WTC11 (cell line): ENCODE results near the gene GASK1A. TPM values are rescaled to one million over a fixed set of nuclear protein-coding genes. Genes with fewer than 3 reads are reported as not detected.
A peak's percentile ranks its signal among the peaks of the same experiment; 100 is the strongest.

Source experiments
- ATAC-seq: fragments of 200-7000 bp; cut with Tn5 transposase; 2 replicates; pipeline ENCODE4 v1.10.0; 2021; ENCODE audit warnings: mild to moderate bottlenecking, moderate library complexity
- CTCF ChIA-PET: fragments of 300-600 bp; sonication (Branson Sonifier 250); formaldehyde crosslinking; loops from one replicate; lab custom pipeline; 2021; ENCODE audit warnings: antibody characterized with exemption; lab: Charles Lee
- POLR2A ChIA-PET: fragments of 350-600 bp; sonication (Branson Sonifier 250); formaldehyde crosslinking; loops from one replicate; lab custom pipeline; 2021; ENCODE audit warnings: antibody characterized with exemption; lab: Charles Lee
- DNase-seq: peaks from one replicate; pipeline ENCODE4 v3.0.0; 2021; ENCODE audit warnings: low spot score
- H3K27ac Mint-ChIP-seq: 2 replicates; pipeline ENCODE4 v1.8.0; 2021; ENCODE audit warnings: mixed read lengths
- H3K27me3 Mint-ChIP-seq: 2 replicates; pipeline ENCODE4 v1.8.0; 2021; ENCODE audit warnings: low read depth, mild to moderate bottlenecking, moderate library complexity, mixed read lengths
- H3K36me3 Mint-ChIP-seq: 2 replicates; pipeline ENCODE4 v1.8.0; 2021; ENCODE audit warnings: mixed read lengths
- H3K4me1 Mint-ChIP-seq: 2 replicates; pipeline ENCODE4 v1.8.0; 2022; ENCODE audit warnings: mixed read lengths
- H3K4me3 Mint-ChIP-seq: 2 replicates; pipeline ENCODE4 v1.8.0; 2021; ENCODE audit warnings: mild to moderate bottlenecking, moderate library complexity, mixed read lengths
- H3K9me3 Mint-ChIP-seq: 2 replicates; pipeline ENCODE4 v1.8.0; 2021; ENCODE audit warnings: mixed read lengths
- ATF2 ChIP-seq: sonication (generic); formaldehyde crosslinking; IDR thresholded peaks from 2 replicates; pipeline ENCODE4 v1.8.1; 2022; ENCODE audit warnings: low read depth, missing genetic modification reagents, borderline replicate concordance
- ATF6 ChIP-seq: sonication (generic); formaldehyde crosslinking; IDR thresholded peaks from 2 replicates; pipeline ENCODE4 v1.8.1; 2023; ENCODE audit warnings: mild to moderate bottlenecking, missing genetic modification reagents
- CREM ChIP-seq: sonication (generic); formaldehyde crosslinking; IDR thresholded peaks from 2 replicates; pipeline ENCODE4 v1.8.1; 2022; ENCODE audit warnings: mild to moderate bottlenecking, missing genetic modification reagents, moderate library complexity
- E2F4 ChIP-seq: sonication (generic); formaldehyde crosslinking; IDR thresholded peaks from 2 replicates; pipeline ENCODE4 v1.8.1; 2022; ENCODE audit warnings: low read depth, mild to moderate bottlenecking, moderate library complexity, missing genetic modification reagents, borderline replicate concordance
- IRF1 ChIP-seq: sonication (generic); formaldehyde crosslinking; IDR thresholded peaks from 2 replicates; pipeline ENCODE4 v1.8.0; 2023; ENCODE audit warnings: missing genetic modification reagents
- JAZF1 ChIP-seq: fragments of 250-450 bp; sonication (Bioruptor Pico); IDR thresholded peaks from 2 replicates; pipeline ENCODE4 v1.9.0; 2021; ENCODE audit warnings: moderate library complexity, mild to moderate bottlenecking, inconsistent platforms
- NFATC4 ChIP-seq: fragments of 250-450 bp; sonication (Bioruptor Pico); IDR thresholded peaks from 2 replicates; pipeline ENCODE4 v1.9.0; 2021; ENCODE audit warnings: mild to moderate bottlenecking
- PRDM15 ChIP-seq: sonication (generic); formaldehyde crosslinking; IDR thresholded peaks from 2 replicates; pipeline ENCODE4 v1.8.0; 2022; ENCODE audit warnings: missing genetic modification reagents
- RELA ChIP-seq: sonication (generic); formaldehyde crosslinking; IDR thresholded peaks from 2 replicates; pipeline ENCODE4 v1.8.1; 2022; ENCODE audit warnings: missing genetic modification reagents, mild to moderate bottlenecking, borderline replicate concordance
- SMAD4 ChIP-seq: sonication (generic); formaldehyde crosslinking; IDR thresholded peaks from 2 replicates; pipeline ENCODE4 v1.8.0; 2022; ENCODE audit warnings: mild to moderate bottlenecking, missing genetic modification reagents
- TP53 ChIP-seq: sonication (generic); formaldehyde crosslinking; IDR thresholded peaks from 2 replicates; pipeline ENCODE4 v1.8.1; 2023; ENCODE audit warnings: mild to moderate bottlenecking, missing genetic modification reagents
- ZNF425 ChIP-seq: fragments of 250-450 bp; sonication (Bioruptor Pico); conservative IDR thresholded peaks from 2 replicates; pipeline ENCODE4 v1.9.0; 2021; ENCODE audit warnings: mild to moderate bottlenecking
- total RNA-seq: library from RNA; stranded (reverse); gene quantifications from 3 replicates; pipeline ENCODE4 v1.2.3, GENCODE V29; 2021
- TF ChIP-seq, protein P1 (sequence below): sonication (generic); formaldehyde crosslinking; IDR thresholded peaks from 2 replicates; pipeline ENCODE4 v1.8.1; 2023; ENCODE audit warnings: mild to moderate bottlenecking, missing genetic modification reagents, moderate library complexity
- TF ChIP-seq, protein P2 (sequence below): sonication (generic); formaldehyde crosslinking; IDR thresholded peaks from 2 replicates; pipeline ENCODE4 v1.8.0; 2022; ENCODE audit warnings: mild to moderate bottlenecking, missing genetic modification reagents
- TF ChIP-seq, protein P3 (sequence below): sonication (generic); formaldehyde crosslinking; IDR thresholded peaks from 2 replicates; pipeline ENCODE4 v1.8.1; 2023; ENCODE audit warnings: mild to moderate bottlenecking, missing genetic modification reagents

The GASK1A gene
- total RNA-seq, 1 experiment from 2014 or later = 9.6 TPM

DNA sequence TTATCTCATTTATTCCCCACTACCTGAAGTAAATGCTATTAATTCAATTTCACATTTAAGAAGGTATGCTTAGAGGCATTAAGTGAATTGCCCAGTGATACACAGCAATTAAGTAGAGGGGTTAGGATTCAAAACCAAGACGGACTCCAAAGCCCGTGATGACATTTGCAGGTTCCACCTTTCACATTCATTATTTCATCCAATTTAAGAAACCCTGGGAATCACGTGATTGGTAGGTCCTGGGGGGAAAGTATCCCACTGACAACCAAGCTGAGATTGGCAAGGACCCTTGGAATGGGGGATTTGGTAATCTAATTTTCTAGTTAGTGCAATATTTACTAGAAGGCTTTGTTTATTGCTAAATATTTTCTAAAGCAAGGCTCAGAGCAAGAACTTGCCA is 124.9 kb downstream of the GASK1A start:
- ATAC-seq = no peak
- ChIA-PET CTCF (interaction anchor here (1.7 kb wide), 1 partner anchor 142 kb away, joined by 4 read pairs; no protein-coding TSS in a partner anchor), POLR2A (no interaction called here)
- H3K36me3 Mint-ChIP-seq = no peaks in the 10 kb centered on the region
- H3K4me1 Mint-ChIP-seq = peaks cover 5% of the 10 kb centered on the region
- no peak overlapping the region for H3K4me3 Mint-ChIP-seq
- peaks cover 16% of the 10 kb centered on the region for H3K27me3 Mint-ChIP-seq
- TF ChIP-seq ATF2 (CRISPR knock-in tag) (no peak), PRDM15 (CRISPR knock-in tag) (no peak), NFATC4 (CRISPR knock-in tag) (no peak), ATF6 (CRISPR knock-in tag) (no peak), RELA (CRISPR knock-in tag) (no peak), TP53 (CRISPR knock-in tag) (no peak), SMAD4 (CRISPR knock-in tag) (no peak), E2F4 (CRISPR knock-in tag) (no peak), JAZF1 (CRISPR knock-in tag) (no peak)
- TF ChIP-seq, protein P1, sequence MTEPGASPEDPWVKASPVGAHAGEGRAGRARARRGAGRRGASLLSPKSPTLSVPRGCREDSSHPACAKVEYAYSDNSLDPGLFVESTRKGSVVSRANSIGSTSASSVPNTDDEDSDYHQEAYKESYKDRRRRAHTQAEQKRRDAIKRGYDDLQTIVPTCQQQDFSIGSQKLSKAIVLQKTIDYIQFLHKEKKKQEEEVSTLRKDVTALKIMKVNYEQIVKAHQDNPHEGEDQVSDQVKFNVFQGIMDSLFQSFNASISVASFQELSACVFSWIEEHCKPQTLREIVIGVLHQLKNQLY = no peak
- TF ChIP-seq, protein P2, sequence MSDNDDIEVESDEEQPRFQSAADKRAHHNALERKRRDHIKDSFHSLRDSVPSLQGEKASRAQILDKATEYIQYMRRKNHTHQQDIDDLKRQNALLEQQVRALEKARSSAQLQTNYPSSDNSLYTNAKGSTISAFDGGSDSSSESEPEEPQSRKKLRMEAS (CRISPR knock-in tag) = no peak
- no peaks in the 10 kb centered on the region for H3K9me3 Mint-ChIP-seq
- H3K27ac Mint-ChIP-seq = no peak overlapping the region
- no peak for DNase-seq

- Mint-ChIP-seq H3K4me1 (peaks cover 5% of the 10 kb centered on the region), H3K4me3 (peak overlapping the region; percentile 59), H3K9me3 (no peaks in the 10 kb centered on the region), H3K27ac (no peak overlapping the region), H3K27me3 (peaks cover 16% of the 10 kb centered on the region), H3K36me3 (no peaks in the 10 kb centered on the region)
- CTCF ChIA-PET = interaction anchor here (1.0 to 1.6 kb wide), 2 partner anchors 34 to 143 kb away, joined by 8 read pairs; no protein-coding TSS in a partner anchor
- ATAC-seq (0 out of 2 replicates have a peak, but pooled peaks have one; percentile 4), DNase-seq (no peak)
- POLR2A ChIA-PET = no interaction called here
- no peak for TF ChIP-seq CREM (CRISPR knock-in tag)
- peak; percentile 1; the same call in 1 of the 2 replicates for TF ChIP-seq IRF1 (CRISPR knock-in tag)
- no peak for TF ChIP-seq ZNF425
- TF ChIP-seq, protein P3, sequence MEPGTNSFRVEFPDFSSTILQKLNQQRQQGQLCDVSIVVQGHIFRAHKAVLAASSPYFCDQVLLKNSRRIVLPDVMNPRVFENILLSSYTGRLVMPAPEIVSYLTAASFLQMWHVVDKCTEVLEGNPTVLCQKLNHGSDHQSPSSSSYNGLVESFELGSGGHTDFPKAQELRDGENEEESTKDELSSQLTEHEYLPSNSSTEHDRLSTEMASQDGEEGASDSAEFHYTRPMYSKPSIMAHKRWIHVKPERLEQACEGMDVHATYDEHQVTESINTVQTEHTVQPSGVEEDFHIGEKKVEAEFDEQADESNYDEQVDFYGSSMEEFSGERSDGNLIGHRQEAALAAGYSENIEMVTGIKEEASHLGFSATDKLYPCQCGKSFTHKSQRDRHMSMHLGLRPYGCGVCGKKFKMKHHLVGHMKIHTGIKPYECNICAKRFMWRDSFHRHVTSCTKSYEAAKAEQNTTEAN (CRISPR knock-in tag) = no peak
Observed at GRCh38 chr3:43104660-43105595, 125.8 kb downstream of the GASK1A start.
